Body of pancreas (tissue), 4 donors: ENCODE measurements around the gene FKBP11.

Experiments
- POLR2A ChIP-seq, 3 donors: fragments of 450-650 bp; IDR thresholded peaks; one replicate each; pipeline ENCODE4 v1.6.1; 2016; ENCODE audit warnings: antibody characterized with exemption in 3 of 3, mild to moderate bottlenecking in 2 of 3
- TF ChIP-seq, protein P1 (sequence below), 7 experiments: fragments of 450-650 bp in 4 of 7; fragments of 200-600 bp in 3 of 7; sonication (generic) in 3 of 7; IDR thresholded peaks; one replicate each; pipeline ENCODE4 v1.5.1; 2016 to 2019; ENCODE audit warnings: antibody characterized with exemption in 7 of 7

DNA sequence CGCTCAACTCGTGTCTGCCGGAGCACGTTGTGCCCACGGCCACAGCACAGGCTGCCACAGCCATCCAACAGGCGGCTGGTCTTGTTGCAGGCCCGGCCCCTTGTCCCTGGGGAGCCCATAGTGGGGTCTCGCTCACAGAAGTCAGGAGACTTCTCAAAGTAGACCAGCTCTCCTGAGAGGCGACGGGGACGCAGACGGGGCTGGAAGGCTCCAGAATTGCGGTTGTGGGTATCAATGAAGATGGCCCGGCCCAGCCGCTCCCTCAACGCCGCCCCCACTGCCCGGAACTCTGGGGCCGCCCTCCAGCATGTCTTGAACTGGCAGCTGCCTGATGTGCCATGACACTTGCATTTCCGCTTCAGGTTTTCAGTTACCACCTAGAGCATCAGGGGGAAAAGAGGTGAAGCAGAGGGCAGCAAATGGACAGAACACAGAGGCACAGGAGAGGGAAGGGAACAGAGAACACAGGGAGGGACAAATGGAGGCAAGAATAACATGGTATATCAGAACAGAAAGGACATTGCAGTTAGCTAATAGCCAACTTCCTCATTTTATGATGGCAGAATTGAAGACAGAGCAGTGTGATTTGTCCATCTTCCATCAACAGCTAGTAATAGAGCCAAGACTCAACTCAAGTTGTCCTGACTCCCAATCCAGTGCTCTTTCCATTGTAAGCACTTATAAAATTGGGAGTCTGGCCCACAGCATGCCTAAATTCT lies 41.0 kb upstream of the FKBP11 start:
- TF ChIP-seq, protein P1, sequence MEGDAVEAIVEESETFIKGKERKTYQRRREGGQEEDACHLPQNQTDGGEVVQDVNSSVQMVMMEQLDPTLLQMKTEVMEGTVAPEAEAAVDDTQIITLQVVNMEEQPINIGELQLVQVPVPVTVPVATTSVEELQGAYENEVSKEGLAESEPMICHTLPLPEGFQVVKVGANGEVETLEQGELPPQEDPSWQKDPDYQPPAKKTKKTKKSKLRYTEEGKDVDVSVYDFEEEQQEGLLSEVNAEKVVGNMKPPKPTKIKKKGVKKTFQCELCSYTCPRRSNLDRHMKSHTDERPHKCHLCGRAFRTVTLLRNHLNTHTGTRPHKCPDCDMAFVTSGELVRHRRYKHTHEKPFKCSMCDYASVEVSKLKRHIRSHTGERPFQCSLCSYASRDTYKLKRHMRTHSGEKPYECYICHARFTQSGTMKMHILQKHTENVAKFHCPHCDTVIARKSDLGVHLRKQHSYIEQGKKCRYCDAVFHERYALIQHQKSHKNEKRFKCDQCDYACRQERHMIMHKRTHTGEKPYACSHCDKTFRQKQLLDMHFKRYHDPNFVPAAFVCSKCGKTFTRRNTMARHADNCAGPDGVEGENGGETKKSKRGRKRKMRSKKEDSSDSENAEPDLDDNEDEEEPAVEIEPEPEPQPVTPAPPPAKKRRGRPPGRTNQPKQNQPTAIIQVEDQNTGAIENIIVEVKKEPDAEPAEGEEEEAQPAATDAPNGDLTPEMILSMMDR (IDR thresholded peaks at IDR 0.05): no peak
- TF ChIP-seq POLR2A (IDR thresholded peaks at IDR 0.05): no peak
